H54 (cell line): ENCODE measurements around the gene SUGCT.

ENCODE experiments used
- DNase-seq: peaks from one replicate; pipeline ENCODE4 v3.0.0; 2011; ENCODE audit warnings: low spot score, mixed read lengths; ENCODE audit not compliant: insufficient read length
- FAIRE-seq: peaks from 3 replicates; lab custom pipeline; 2011; peaks lifted over from hg19 to GRCh38; lab: Jason Lieb, UNC
- POLR2A ChIP-seq: IDR thresholded peaks from 2 replicates; pipeline ENCODE4 v1.6.1; 2011; ENCODE audit warnings: low read depth, mild to moderate bottlenecking, low read length

SUGCT gene

DNA sequence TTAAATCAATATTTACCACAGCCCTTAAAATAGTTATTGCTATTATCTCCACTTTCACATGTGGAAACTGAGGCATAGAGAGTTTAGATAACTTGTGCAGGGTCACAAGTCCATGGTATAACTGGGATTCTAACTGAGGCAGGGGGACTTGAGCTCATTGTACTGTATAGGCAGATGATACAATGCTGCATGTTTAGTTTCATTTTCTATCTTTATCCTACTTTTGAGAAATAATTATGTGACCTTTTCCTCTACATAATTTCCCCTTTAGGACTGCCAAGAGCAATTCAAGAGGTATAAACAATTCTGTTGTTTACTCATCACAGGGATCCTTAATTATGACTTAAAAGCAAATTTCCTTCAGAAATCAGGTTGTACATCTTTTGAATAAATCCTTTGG, 193.1 kb downstream of the SUGCT start:
- DNase-seq (no peak), FAIRE-seq (no peak)
- TF ChIP-seq POLR2A, result no peak

DNA sequence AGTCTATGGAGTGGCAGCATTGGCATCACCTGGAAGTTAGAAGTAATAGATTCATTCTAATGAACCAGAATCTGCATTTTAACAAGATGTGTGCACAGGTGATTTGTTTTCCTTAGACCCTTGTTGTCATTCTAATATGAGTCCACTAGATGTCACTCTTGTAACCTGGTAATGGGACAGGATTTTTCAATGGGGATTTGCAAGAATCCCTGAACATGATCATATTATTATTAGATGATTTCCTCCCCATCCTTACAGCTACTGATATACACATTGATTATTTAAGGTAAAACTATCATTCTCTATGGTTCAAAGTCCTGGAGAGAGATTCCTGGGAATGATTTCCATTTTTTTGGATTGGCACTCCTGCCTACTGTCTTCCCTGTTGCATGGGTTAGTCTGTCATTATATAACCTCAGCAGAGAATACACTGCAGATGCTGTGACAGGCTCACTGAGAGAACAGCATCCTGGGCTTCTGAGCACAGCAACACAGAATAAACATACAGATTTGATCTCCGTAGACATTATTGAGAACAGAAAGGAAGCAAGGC, 194.9 kb downstream of the SUGCT start:
- no peak for TF ChIP-seq POLR2A
- FAIRE-seq, result peak; percentile 96
- DNase-seq, result peak; percentile 47

- FAIRE-seq, result no peak
- DNase-seq, result no peak
- no peak for TF ChIP-seq POLR2A
Measured at GRCh38 chr7:40330408-40330807, 195.6 kb downstream of the SUGCT start.

- no peak for DNase-seq
- no peak for TF ChIP-seq POLR2A
- FAIRE-seq, result no peak
Measured at GRCh38 chr7:40331915-40332314, 197.1 kb downstream of the SUGCT start.

- no peak for TF ChIP-seq POLR2A
- DNase-seq, result no peak
- no peak for FAIRE-seq
Measured at GRCh38 chr7:40332516-40332915, 197.7 kb downstream of the SUGCT start.

DNA sequence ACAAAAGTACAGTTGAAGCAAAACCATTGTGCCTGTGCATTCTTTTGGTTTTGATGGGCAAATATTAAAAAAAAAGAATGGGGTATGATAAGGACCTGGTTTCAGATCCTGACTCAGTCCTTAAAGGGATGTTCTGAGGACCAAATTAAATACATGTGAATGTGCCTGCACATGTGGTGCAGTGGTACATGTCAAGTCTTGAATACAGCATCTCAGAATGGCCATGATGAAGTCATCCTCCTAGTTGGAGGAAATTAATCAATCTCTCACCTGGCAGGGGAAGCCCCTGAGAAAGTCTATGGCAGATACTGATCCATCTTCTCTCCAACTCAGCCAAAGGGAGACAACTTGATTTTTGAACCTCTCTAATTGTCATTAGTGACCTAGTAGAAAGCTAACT, 207.0 kb downstream of the SUGCT start:
- DNase-seq (no peak), FAIRE-seq (no peak)
- TF ChIP-seq POLR2A, result no peak

DNA sequence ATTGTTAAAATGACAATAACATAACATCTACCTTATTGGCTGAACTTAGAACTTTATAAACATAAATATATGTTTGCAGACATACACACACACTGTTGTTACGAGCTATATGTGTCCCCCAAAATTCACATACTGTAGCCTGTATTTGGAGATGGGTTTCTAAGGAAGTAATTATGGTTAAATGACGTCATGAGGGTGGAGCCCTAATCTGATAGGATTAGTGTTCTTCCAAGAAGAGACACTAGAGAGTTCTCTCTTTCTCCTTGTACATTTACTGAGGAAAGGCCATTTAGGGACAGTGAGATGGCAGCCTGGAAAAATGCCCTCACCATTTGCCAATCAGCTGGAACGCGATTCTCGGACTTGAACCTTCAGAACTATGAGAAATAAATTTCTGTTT, 211.7 kb downstream of the SUGCT start:
- FAIRE-seq (no peak), DNase-seq (no peak)
- no peak for TF ChIP-seq POLR2A

- FAIRE-seq (no peak), DNase-seq (no peak)
- no peak for TF ChIP-seq POLR2A
Measured at GRCh38 chr7:40348126-40348728, 213.4 kb downstream of the SUGCT start.

- DNase-seq (no peak), FAIRE-seq (no peak)
- no peak for TF ChIP-seq POLR2A
Measured at GRCh38 chr7:40350100-40350499, 215.3 kb downstream of the SUGCT start.

DNA sequence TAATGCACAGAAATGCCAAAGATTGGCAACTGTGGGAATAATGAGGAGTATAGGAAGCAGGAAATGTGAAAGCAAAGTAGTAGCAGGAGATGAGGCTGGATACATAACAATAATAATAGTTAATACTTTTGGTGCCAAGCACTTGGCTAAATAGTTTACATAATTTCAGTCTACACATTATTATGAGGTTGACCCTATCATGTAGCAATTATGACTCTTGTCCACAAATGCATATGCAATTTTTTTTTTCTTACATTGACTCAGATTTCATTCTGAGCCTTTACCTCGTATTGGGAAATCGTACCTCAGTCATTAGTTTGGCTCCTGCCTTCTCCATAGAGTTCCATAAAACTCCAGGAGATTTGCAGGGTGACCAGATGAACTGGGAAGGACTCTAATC, 219.9 kb downstream of the SUGCT start:
- FAIRE-seq (no peak), DNase-seq (no peak)
- no peak for TF ChIP-seq POLR2A

DNA sequence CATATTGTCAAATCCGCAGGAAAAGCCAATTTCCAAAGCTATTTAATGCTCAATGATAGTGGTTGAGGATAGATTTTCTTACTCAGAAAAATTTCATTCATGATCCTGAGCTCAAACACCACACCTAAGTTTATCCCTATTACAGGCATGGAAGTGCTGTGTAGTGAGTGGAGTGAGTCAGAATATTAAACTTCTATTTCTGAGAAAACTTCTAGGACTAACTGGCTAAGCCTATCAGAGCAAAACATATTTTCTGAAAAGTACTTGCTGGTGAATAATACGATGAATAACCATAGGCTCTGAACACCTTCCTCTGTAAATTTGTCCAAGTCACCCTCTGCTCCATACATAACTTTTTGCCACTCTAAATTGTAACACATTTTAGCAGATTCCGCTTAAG, 221.5 kb downstream of the SUGCT start:
- no peak for TF ChIP-seq POLR2A
- DNase-seq (no peak), FAIRE-seq (peak; percentile 65)

- FAIRE-seq, result no peak
- DNase-seq, result no peak
- TF ChIP-seq POLR2A, result no peak
Measured at GRCh38 chr7:40356871-40357709, 222.3 kb downstream of the SUGCT start.

DNA sequence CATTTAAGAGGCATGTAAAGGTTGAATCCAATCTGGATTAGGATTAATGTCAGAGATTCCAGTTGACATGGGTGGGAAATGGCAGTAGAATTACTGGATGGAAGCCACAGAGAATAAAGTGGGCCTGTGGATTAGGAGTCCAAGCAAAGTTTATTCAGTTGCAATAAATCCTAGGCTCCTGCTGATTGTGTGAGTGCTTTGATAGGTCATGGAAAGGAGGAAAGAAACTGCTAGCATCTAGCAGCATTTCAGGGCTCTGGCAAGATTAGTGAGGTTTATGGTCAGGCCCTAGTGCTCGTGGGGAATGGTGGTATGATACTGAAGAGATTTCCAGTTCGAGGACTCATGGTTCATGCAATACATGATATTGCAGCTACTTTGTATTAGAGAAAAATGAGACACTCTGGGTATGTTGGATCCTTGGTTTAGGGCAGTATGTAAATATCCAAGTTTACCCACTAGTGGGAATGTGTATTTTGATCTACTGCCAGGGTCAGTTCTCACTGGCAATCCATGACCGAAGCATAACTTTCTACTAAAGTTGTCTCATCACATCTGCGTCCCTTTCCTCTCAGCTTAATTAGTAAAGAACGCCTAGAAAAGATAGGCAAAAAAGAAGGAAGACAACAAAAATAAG, 235.0 kb downstream of the SUGCT start:
- DNase-seq, result no peak
- no peak for TF ChIP-seq POLR2A
- FAIRE-seq, result peak; percentile 11

DNA sequence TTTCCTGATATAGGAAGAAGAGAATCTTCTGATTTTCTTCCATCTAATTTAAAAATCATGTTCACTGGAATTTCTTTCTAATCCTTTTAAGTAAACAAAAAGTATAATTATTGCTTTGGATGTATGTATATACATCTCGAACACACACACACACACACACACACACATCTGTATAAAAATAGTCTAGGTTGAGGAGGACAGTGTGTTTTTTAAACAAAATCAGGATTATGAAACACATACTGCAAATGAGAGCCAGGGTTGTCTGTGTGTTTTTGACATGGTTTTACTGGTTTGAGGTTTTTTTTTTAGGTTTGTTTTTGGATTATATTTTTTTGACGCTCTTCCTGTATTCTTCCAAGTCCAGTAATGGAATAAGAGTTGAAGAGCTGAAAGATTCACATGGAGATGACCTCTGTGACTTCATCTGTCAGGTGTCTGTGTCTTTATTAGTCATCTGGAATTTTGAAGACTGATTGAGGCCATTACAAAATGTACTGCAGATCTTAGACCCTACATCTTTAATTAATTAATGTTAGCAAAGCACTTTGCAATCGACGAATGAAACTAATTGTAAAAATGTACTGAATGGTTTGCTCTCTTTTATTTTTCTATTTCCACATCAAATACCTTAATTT, 237.1 kb downstream of the SUGCT start:
- no peak for DNase-seq
- FAIRE-seq, result peak; percentile 64
- TF ChIP-seq POLR2A, result no peak

- no peak for DNase-seq
- peak; percentile 79 for FAIRE-seq
- no peak for TF ChIP-seq POLR2A
Measured at GRCh38 chr7:40374575-40374974, 239.8 kb downstream of the SUGCT start.
